Activated gamma-delta T cell treated with Interleukin-2 at 50 U/mL for 16 hours (primary cell): Measurements from ENCODE around the gene ADAMTS10.
"Not testable (repeated sequence)": the region's sequence is repeated elsewhere in the genome, so short reads cannot be mapped to it uniquely, and the experiment has no call there.

Experiments used
- DNase-seq: peaks from one replicate; pipeline ENCODE4 v3.0.0-alpha.2; 2020

Gene ADAMTS10

DNA sequence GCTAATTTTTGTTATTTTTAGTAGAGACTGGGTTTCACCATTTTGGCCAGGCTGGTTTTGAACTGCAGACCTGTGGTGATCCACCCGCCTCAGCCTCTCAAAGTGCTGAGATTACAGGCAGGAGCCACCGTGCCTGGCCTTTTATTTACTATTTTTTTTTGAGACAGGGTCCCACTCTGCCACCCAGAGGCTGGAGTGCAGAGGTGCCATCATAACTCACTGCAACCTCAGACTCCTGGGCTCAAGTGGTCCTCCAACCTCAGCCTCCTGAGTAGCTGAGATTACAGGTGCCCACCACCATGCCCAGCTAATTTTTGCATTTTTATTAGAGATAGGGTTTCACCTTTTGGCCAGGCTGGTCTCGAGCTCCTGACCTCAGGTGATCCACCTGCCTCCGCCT lies 12.4 kb upstream of the ADAMTS10 start:
- not testable (repeated sequence) for DNase-seq

DNA sequence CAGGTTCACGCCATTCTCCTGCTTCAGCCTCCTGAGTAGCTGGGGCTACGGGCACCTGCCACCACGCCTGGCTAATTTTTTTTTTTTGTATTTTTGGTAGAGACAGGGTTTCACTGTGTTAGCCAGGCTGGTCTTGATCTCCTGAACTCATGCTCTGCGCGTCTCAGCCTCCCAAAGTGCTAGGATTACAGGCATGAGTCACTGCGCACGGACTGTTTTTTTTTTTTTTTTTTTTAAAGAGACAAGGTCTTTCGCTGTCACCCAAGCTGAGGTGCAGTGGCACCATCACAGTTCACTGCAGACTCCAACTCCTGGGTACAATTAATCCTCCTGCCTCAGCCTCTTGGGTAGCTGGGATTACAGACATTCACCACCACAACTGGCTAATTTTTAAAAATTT lies 8.2 kb upstream of the ADAMTS10 start:
- DNase-seq, result no peak

DNA sequence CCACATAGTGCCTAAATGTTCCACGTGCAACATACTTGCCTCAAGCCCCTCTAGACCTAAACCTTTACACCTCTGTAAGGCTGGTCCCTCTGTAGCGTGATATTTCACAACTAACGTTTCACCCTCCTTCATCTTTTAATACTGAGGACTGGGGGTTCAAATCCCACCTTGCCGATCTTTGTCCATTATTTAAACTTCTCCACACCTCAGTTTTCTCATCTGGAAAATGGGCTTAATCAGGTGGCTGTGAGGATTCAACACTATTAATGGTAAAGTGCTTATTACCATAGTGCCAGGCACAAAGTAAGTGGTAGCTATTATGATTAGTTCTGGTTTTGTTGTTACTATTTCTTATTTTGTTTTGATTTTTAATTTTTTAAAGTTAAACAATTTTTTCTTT lies 7.5 kb upstream of the ADAMTS10 start:
- no peak for DNase-seq

DNA sequence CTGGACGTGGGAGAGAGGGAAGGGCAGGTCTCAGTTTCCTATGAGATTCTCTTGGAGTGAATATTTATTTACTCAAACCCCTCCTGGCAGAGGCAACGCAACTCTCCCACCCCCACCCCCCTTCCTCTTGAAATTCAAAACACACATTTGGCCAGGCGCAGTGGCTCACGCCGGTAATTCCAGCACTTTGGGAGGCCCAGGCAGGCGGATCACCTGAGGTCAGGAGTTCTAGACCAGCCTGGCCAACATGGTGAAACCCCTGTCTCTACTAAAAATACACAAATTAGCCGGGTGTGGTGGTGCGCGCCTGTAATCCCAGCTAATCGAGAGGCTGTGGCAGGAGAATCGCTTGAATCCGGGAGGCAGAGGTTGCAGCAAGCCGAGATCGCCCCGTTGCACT lies 6.8 kb upstream of the ADAMTS10 start:
- DNase-seq, result not testable (repeated sequence)

DNA sequence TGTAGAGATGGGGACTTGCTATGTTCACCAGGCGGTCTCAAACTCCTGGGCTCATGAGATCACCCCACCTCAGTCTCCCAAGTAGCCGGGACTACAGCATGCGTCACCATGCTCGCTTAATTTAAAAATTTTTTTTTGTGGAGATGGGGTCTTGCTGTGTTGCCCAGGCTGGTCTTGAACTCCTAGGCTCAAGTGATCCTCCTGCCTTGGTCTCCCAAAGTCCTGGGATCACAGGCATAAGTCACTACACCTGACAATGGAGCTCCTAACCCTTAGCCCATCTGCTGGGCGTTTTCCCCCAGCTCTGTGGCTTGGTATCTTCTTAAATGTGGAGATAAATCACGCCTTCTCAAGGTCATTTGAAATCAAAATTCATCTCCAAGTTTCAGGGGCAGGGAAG lies 6.3 kb upstream of the ADAMTS10 start:
- DNase-seq, result no peak

DNA sequence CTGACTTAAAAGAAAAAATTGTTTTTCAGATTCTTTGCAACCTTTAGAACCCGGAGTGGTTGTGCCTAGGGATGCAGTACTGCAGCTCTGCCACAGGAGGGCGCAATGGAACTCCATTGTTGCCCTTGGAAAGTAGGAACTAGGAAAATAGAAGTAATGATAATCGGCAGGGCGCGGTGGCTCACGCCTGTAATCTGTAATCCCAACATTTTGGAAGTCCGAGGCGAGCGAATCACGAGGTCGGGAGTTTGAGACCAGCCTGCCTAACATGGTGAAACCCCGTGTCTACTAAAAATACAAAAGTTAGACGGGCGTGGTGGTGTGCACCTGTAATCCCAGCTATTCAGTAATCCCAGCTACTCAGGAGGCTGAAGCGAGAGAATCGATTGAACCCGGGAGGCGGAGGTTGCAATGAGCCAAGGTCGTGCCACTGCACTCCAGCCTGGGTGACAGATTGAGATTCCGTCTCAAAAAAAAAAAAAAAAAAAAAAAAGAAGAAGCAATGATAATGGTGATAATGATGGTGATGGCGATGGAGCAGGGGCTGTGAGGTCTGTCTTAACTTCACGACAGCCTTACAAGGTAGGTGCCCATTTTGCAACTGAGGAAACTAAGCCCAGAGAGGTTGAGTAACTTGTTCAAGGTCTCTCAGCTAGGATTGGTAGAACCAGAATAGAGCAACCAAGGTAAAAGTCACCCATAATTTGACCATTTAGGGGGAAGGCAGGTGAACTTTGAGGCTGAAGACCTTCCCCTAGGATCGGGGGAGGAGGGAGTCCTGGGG lies 5.5 kb upstream of the ADAMTS10 start:
- DNase-seq, result peak; percentile 49

DNA sequence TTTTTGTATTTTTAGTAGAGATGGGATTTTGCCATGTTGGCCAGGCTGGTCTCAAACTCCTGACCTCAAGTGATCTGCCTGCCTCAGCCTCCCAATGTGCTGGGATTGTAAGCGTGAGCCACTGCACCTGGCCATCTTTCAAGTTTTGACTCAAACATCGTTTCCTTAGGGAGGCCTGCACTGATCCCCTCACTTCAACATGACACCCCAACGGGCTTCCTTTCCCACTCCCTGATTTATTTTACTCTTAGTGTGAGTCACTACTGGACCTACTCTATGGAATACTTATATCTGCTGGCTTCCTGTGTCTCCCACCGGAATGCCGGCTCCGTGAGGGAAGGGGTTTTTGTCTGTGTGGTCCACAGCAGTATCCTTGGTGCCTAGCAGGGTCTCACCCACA lies 4.5 kb upstream of the ADAMTS10 start:
- DNase-seq, result no peak

DNA sequence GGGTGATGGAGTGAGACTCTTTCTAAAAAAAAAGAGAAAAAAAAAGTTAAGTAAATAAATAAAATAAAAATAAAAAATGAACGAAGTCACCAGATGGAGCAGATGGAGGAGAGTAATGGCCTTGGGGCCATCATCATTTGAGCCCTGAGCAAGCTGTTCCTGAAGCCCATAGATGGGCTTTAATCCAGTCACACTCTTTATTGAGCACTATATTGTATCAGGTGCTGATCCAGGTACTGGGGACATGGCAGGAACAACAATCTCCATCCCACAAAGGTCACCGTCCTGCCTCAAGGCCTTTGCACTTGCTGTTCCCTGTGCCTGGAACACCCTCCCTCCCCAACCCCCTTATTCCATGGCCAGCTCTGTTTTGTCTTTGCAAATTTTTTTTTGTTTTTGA lies 3.9 kb upstream of the ADAMTS10 start:
- no peak for DNase-seq

DNA sequence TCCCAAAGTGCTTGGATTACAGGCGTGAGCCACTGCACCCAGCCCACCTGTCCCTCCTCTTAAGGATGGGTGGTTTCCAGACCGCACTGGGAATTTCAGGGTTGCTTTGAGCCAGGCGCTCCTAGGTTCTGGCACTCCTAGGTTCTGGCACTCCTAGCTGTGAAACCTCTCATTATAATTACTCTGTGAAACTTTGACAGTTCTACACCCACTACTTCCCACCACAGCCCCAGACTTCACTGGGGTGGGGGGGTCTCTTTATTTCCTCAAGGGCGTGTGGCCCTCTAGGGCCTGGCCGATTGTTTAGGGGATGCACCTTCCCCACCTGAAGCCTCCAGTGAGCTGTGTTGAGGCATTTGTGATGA lies 2.3 kb upstream of the ADAMTS10 start:
- no peak for DNase-seq

DNA sequence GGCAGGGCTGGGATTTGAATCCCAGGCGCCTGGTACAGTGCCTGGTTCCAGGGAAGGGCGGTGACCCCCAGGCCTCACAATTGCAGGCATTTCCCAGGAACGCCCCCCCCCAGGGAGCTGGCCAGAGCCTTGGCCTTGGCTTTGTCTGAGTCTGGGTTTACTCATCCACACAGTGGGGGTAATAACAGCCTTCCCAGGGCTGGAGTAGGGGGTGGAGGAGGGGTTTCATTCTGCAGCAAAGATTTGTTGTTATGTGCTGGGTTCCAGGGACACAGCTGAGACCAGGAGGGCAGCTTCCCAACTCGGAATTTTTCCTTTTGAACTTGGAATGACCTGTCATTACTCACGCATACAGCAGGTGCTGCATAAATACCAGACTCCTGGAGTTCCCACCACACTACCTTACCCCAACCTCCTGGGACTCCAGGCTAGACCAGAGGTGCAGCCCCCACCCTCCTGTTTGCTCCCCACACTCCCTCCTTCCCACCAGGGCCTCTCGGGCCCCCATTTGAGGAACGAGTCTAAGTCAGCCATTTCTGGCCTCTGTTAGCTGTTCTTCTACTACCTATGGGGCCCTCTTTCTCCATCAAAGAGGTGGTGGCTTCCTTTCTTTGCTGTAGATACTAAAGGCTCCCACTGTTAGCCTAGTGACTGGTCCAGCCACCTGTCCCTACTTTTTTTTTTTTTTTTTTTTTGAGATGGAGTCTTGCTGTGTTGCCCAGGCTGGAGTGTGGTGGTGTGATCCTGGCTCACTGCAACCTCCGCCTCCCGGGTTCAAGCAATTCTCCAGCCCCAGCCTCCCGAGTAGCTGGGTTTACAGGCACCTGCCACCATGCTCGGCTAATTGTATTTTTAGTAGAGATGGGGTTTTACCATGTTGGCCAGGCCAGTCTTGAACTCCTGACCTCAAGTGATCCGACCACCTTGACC lies 1.6 kb upstream of the ADAMTS10 start:
- no peak for DNase-seq

DNA sequence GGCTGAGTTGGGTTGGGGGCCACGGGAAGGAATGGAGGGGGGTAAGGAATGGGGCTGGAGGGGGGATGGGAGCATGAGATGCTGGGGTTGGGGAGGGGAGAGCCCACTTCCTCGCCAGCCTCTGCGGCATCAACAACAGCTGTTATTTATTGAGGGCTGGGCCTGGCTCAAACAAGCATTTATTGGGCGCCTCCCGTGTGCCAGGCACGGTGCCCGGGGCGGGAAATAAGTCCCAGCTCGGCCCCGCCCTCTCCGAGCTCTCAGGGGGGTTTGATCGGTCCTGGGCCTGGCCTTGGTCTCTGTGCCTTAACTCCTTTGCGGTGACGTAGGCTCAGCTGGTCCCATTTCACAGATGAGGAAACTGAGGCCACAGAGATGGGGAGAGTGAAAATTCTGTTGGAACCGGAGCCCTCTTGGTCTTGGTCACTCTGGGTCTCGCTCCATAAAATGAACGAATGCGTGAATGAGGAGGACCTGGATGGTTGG lies 919 bp upstream of the ADAMTS10 start:
- peak; percentile 18 for DNase-seq

DNA sequence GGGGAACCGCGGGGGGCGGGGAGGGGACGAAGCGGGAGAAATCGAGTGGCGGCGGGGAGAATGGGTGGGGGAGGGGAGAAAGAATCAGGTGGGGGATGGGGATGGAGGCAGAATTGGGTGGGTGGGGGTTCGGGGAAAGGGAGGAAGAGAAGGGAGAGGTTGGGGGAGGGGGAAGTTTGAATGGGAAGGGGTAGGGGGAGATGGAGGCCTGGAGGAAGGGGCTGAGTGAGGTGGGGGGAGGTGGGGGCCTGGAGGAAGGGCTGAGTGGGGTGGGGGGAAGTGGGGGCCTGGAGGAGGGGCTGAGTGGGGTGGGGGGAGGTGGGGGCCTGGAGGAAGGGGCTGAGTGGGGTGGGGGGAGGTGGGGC lies 403 bp upstream of the ADAMTS10 start:
- no peak for DNase-seq

DNA sequence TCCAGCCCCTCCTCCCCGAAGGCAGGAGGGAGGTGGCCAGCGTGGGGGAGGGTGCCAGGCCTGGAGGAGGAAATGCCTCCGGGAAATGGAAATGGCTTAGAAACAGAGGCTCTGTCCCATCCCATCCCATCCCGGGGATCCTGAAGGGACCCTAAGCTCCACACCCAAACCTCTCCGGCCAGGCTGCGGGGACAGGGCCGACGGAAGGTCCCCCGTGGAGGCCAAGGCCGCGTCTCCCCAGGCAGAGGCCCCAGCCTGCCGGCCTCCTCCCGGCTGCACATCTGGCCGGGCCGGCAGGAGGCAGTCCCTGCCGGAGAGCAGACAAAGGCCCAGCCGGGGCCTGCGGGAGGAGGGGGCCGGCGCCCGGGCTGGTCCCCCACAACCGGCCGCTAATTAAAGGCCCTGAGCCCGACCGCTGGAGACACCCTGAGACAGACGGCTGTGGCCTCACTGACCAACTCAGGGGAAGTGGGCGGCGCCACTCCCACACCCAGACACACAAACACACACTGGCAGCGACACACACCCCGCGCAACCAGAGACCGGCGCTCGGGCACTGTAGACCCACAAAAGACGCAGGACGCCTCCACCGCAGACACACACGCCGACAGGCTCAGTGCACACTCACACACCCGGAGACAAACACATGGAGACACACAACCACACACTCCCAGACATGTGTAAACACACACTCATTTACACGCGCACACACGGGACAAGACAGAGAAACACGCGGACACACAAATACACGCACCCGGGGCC lies 1.1 kb downstream of the ADAMTS10 start:
- no peak for DNase-seq

DNA sequence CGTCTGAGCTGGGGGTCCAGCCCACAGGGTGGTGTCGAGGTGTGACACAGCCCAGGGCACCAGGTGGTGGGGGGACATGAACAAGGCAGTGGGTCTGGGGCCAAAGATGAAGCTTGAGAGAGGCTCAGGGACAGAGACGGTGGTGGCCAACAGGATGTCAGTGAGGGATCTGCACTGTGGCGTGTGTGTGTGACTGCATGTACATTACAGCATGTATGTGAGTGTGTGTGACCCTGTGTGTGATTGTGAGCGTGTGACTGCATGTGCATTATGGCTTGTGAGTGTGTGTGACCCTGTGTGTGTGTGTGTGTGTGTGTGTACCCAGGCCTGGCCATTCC lies 1.6 kb downstream of the ADAMTS10 start:
- no peak for DNase-seq

DNA sequence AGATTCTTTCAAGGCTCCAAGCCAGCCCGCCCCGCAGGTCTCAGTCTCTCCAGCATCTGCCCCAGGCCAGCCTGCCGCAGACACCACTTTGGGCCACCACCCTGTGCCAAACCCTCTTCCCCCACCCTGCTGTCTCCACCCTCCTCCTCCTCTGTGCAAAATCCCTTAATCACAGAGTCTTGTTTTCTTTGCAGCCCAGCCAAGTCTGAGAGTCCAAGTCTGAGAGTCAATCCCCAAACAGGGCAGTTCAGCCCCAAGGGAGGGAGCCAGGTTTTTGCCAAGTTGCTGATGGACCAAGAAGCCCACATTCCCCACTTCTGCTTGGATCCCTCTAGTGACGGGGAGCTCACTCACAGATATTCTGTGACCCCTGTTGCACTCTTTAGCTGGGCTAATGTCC lies 3.1 kb downstream of the ADAMTS10 start:
- no peak for DNase-seq

DNA sequence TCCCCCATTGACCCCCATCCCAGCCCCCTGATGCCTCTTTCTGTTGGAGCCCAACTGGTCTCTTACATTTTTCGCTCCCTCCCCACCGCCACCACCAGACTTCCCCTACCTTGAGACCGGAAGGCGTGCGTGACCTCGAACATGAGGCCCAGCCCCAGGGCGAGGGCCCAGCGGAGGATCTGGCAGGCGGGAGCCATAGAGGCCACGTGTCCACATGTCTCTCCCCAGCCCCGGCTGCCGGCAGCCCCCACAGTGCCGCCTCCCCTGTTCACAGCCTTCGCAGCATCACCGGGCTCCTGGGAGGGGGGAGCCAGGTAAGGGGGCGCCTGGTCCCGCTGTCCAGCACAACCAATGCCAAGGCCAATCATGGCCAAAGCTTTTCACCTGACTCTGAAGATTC lies 5.0 kb downstream of the ADAMTS10 start:
- no peak for DNase-seq

DNA sequence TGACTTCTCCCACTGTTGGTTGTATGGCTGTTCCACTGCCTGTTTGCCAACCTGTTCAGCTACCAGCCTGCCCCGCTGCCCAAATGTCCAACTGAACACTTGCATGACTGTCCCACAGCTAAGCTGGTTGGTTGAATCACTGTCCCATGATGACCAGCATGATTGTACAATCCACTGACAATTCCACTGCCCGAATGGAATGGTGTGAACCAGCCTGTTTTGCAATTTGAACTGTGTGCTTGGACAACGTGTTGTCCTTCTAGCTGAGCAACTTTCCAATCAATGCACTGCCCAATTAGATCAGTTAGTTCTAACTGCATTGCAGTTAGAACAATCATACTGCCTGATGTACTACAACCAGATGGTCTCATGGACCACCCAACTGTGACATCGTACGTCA lies 8.7 kb downstream of the ADAMTS10 start:
- DNase-seq, result no peak

DNA sequence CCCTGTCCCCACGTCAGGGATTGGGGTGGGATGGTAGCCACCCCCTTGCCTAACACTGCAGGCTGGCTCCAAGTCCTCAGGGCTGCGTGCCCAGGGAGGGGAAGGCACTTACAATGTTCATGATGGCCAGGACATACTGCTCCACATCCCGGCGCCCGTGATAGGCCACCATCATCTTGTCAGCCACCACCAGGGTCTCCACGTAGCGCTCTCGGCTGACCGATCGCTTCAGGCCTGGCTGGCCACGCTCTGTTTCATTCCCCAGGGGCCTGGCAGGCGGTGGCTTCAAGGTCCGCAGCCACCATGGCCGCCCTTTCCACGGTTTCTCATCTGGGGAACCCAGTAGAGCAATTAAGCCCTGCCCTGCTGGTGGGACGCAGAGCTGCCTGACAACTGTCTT lies 9.7 kb downstream of the ADAMTS10 start:
- DNase-seq, result no peak

DNA sequence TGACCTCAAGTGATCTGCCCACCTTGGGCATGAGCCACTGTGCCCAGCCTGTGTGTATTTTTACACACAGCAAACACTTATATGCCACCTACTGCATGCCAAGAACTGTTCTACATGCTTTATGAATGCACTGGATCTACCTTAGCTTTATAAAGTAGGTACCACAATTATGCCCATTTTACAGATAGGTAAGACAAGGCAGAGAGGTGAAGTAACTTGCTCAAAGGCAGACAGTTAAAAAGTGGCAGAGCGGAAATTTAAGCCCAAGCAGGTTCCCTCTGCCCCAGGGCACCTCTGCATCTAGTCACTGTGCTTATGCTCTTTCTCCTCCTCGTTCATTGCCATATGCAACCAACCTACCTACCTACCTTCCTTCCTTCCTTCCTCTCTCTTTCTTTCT lies 10.5 kb downstream of the ADAMTS10 start:
- DNase-seq, result no peak

DNA sequence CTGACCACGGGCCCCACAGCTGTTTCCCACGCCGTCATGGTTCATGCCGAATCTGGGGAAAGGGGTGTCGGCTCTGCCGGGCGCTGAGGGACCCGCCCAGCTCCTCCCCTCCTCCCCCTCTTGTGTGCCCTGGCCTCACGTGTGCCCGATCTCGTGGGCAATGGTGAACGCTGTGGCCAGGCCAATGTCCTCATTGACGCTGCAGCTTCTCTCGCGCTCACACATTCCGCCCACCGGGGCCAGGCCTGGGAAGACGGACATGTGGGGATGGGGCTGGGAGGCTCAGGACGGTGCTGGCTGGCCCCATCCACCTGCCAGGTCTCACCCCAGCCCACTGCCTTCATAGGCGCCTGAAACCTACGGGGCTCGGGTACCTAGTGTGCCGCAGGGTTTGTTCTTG lies 14.3 kb downstream of the ADAMTS10 start:
- no peak for DNase-seq

DNA sequence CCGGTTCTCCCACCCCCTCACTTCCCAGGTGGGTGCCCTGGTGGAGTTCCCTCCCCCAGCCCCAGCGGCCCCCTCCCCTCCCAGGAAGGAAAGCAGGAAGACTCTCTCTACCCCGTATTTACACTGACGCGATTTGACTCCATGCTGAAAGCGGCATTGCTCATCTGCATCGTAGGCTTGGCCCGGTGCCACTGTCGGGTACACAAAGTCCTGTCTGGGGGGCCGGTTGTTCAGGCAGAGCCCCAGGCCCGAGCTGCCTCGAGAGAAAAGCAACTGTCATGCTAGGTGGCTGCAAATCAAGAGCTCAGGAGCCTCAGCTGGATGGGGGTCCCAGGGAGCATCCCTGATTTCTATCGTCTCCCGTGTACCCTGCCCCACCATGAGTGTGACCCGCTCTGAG lies 14.9 kb downstream of the ADAMTS10 start:
- DNase-seq, result no peak

DNA sequence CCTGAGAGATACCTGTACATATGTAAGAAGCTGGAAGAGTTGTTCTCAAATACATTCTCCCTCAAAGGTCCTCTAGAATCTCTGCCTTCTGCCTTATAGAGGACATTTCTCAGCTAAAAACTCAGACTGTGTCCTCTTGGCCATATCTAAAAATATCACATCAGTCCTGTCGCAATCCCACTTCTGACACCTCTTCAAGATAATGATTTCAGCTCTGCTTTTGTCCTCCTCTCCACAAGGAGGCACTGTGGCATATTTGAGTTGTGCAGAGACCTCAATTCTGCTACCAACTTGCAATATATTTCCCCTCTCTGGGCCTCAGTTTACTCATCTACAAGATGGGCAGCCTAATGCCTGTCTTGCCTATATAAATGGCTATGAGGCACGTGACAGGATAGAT lies 16.6 kb downstream of the ADAMTS10 start:
- no peak for DNase-seq

DNA sequence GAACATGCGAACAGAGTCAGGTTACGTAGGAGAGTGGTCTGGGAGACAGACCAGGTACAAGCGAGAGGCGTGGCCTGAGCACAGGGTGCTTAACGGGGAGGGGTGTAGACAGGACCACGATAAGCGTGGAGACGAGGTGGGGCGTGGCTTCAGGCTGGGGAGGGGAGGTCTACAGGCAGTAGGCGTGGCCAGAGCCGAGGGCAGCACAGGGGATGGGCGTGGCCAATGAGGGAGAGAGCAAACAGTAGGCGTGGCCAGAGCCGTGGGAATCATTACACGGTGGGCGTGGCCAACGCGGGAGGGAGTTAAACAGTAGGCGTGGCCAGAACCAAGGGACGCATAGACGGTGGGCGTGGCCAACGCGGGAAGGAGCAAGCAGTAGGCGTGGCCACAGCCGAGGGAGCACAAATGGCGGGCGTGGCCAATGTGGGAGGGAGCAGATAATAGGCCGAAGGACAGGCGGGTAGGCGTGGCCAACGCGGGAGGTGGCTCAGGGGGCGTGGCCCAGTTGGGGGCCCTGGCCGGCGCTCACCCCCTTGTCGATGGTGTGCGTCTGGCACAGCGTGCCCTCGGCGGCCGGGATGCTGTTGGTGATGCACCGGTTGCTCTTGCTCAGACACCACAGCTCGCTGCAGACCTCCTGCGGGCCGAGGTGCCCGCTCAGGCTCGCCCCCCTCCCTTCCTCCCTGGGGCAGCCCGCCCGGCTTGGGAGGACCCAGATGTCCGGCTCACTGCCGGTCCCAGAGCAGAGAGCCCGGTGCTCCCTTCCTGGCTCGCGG lies 18.1 kb downstream of the ADAMTS10 start:
- peak; percentile 91 for DNase-seq
